GM13977 (cell line): ENCODE results near the gene COL6A3.
"Not testable (repeated sequence)": the region's sequence is repeated elsewhere in the genome, so short reads cannot be mapped to it uniquely, and the experiment has no call there.

Experiments used
- DNase-seq: peaks from one replicate; pipeline ENCODE4 v3.0.0; 2012; ENCODE audit warnings: low spot score
- in situ Hi-C: fragments of 300-500 bp; cut with MboI; formaldehyde crosslinking; loops from one replicate; pipeline ENCODE4 v1.12.0; 2022; ENCODE audit warnings: low sequenced_read_pairs, low pct_unique_long_range_greater_than_20kb, mixed read lengths, inconsistent platforms; ENCODE audit not compliant: unreplicated experiment
- TF ChIP-seq, protein P1 (sequence below): IDR thresholded peaks from 2 replicates; pipeline ENCODE4 v1.5.1; 2012; ENCODE audit warnings: mild to moderate bottlenecking, control low read depth; ENCODE audit not compliant: insufficient read depth; ENCODE audit errors: extremely low read depth, missing control alignments

Gene COL6A3

DNA sequence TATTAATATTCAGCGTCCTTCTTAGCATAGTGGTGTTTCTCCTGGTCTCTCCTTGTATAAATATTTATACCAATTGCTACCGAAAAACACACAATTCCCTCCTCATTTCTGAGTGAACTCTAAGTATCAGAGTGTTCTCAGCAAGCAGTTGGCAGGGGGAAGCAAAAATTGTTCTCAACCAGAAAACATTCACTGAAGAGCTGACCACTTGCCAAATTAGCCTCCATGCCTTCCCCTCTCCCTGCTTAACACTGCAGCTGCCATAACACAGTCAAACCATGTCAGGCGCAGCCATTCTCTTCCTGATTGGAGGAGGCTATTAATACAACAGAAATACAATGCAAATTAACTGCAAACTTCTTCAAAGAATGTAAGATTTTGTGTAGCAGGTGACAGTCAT lies 105.0 kb downstream of the COL6A3 start:
- TF ChIP-seq, protein P1, sequence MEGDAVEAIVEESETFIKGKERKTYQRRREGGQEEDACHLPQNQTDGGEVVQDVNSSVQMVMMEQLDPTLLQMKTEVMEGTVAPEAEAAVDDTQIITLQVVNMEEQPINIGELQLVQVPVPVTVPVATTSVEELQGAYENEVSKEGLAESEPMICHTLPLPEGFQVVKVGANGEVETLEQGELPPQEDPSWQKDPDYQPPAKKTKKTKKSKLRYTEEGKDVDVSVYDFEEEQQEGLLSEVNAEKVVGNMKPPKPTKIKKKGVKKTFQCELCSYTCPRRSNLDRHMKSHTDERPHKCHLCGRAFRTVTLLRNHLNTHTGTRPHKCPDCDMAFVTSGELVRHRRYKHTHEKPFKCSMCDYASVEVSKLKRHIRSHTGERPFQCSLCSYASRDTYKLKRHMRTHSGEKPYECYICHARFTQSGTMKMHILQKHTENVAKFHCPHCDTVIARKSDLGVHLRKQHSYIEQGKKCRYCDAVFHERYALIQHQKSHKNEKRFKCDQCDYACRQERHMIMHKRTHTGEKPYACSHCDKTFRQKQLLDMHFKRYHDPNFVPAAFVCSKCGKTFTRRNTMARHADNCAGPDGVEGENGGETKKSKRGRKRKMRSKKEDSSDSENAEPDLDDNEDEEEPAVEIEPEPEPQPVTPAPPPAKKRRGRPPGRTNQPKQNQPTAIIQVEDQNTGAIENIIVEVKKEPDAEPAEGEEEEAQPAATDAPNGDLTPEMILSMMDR, result no peak
- in situ Hi-C loops, result no loop called here
- no peak for DNase-seq

DNA sequence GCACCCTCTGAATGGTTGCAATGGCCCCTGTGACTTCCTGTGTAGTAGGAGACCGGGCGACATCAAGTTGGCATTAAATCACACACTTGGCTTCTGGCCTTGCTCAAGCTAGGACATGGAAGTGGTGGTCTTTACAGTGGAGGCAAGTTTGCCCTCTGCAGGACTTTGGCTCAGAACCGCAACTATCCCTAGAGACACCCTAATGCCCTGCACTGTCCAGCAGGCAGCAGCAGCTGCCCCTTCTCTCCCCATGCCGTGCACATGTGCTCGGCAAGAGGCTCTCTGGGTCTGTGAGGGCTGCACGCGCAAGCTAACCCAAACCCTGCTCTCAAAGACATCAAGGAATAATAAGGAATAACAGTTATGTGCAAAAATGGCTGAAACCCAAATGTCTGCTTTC lies 106.5 kb downstream of the COL6A3 start:
- in situ Hi-C loops, result no loop called here
- TF ChIP-seq, protein P1, result no peak
- no peak for DNase-seq

DNA sequence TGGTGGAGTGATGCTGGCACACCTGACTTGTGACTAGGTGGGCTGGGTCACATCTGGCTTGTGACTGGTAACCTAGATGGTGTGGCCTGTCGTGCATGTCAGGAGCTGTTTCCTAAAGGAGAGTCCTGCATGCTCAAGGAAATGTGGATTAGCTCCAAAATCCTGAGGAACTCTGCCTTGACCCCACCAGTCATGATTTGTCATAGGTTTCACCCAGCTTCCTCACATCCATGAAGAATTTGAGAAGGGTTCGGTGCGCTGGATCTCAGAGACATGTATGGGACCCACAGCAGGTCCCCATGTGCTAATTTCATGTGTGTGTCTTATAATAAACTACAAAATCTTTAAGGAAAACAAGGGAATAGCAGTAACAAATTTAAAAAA lies 107.2 kb downstream of the COL6A3 start:
- in situ Hi-C loops, result no loop called here

DNA sequence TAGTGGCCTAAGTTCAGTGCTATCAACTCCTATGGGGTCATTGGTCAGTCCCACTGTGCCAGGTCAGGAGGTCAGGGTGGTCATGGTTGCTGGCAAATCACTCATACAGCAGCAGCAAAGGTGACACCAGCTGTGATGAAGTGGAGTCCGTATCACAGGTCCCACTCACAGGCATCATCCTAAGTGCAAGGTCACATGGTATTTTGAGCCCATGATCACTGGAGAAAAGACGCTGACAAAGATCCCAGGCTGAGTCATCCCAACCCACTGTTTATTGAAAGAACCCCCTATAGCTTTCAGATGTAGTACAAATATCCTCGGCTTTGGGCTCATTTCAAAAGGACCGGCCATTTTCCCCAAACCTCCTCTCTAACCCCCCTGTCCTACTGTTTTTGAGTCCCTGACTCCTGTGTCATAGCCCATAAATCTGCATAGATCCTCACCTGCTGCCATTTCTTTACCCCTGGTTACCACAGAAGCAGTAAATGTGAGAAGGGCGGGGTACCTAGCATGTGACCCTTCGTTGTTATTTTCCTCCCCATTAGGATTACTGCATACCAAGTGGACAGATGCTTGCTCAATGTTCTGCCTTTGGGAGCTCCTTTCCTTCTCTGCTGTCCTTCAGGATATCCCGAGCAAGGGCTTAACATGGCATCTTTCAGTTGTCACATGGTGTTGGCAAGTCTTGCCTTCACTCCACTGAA lies 107.7 kb downstream of the COL6A3 start:
- TF ChIP-seq, protein P1, result no peak
- in situ Hi-C loops, result no loop called here
- no peak for DNase-seq

More for the DNA sequence above, 107.2 kb downstream of the COL6A3 start:
- TF ChIP-seq, protein P1, result no peak
- DNase-seq, result no peak

DNA sequence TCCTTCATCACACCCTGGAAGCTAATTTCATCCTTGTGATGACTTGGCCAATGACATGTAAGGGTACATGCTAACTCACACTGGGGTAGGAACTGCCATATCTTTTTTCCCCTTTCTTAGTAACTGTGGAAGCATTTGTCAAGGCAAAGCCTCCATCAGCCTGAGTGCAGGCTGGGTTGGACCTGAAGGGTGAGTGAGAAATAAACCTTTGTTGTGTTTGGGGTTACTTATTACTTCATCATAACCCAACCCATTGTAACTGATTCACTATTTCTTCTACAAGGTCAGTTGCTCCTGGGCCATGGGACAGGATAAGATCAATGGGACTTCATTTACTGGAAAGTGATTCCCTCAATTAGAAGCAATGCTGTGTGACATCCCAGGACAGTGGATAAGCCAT lies 108.4 kb downstream of the COL6A3 start:
- TF ChIP-seq, protein P1, result no peak
- in situ Hi-C loops, result no loop called here
- no peak for DNase-seq

DNA sequence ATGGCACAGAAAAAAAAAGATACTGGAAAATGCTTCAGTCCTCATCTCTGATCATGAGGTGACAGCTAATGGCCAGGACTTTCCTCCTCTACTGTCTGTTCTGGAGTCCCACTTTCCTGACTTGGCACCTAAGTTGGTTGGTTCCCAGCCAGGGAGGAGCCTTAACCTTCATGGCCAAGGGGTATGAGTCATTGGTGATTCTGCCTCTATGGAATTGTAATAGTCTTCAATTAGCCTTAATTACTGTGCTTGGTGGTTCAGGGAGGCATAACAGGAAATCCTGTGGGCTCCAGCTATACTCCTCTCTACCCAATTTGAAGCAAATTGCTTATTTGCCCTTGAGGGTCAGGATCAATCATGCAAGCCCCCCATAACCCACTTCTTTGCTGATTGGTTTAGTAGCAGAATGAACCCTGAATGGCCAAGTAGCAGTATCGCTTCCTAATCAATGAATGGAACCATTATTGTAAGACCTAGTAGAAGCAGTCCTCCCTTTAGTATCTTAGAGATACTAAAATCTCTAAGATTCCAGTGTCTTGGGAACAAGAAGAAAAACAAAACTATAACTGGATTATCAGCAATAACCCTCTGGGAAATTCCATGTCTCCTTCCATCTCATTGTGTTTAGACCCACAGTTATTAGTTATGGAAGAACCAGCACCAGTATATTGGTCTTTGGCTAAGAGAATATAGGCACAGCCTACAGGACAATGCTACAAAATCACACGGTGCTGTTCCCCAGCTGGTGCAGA lies 109.0 kb downstream of the COL6A3 start:
- TF ChIP-seq, protein P1, result no peak
- DNase-seq, result no peak
- in situ Hi-C loops, result no loop called here

DNA sequence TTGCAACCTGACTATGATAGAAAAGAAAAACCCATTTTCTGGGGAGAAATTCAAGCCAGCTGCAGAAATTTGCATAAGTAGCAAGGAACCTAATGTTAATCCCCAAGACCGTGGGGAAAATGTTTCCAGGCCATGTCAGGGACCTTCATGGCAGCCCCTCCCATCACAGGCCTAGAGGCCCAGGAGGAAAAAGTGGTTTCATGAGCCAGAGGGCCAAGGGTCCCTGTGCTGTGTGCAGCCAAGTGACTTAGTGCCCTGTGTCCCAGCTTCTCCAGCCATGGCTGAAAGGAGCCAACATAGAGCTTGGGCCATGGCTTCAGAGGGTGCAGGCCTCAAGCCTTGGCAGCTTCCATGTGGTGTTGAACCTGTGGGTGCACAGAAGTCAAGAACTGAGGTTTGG lies 110.7 kb downstream of the COL6A3 start:
- DNase-seq, in situ Hi-C loops: not testable (repeated sequence)
